Measurements from ENCODE around the gene ASH1L. TPM values are rescaled to one million over a fixed set of nuclear protein-coding genes. Genes with fewer than 3 reads are reported as not detected.

ASH1L gene
- total RNA-seq, 1 donor from 2014 or later, result 43.0 TPM

DNA sequence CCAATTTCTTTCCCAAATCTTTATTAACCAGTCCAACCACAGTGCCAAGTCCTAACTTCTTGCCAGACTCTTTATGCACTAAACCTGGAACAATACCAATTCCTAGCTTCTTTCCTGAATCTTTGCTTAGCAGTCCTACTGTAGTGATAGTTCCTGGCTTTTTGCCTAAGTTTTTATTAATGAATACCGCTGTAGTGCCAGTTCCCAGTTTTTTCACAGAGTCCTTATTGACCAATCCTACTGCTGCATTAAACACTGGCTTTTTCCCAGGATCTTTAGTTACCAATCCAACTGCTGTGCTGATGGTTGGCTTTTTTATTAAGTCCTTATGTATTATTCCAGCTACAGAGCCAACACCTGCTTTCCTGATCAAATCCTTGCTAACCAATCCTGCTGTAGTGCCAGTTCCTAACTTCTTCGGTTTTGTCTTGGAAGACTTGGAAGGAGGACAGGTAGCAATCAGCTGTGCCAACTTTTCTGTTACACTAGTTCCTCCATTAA lies 80.8 kb downstream of the ASH1L start:
- peaks cover 2% of the 10 kb centered on the region for H3K9me3 Mint-ChIP-seq (ENCODE audit: unreplicated experiment)
- no peaks in the 10 kb centered on the region for H3K27me3 Mint-ChIP-seq (ENCODE audit: unreplicated experiment)
- no peak overlapping the region for H3K27ac Mint-ChIP-seq (ENCODE audit: unreplicated experiment)
- H3K36me3 Mint-ChIP-seq (ENCODE audit: unreplicated experiment), result no peaks in the 10 kb centered on the region
- no peak overlapping the region for H3K4me3 Mint-ChIP-seq (ENCODE audit: unreplicated experiment)
- no peak for DNase-seq
- TF ChIP-seq, protein P1, sequence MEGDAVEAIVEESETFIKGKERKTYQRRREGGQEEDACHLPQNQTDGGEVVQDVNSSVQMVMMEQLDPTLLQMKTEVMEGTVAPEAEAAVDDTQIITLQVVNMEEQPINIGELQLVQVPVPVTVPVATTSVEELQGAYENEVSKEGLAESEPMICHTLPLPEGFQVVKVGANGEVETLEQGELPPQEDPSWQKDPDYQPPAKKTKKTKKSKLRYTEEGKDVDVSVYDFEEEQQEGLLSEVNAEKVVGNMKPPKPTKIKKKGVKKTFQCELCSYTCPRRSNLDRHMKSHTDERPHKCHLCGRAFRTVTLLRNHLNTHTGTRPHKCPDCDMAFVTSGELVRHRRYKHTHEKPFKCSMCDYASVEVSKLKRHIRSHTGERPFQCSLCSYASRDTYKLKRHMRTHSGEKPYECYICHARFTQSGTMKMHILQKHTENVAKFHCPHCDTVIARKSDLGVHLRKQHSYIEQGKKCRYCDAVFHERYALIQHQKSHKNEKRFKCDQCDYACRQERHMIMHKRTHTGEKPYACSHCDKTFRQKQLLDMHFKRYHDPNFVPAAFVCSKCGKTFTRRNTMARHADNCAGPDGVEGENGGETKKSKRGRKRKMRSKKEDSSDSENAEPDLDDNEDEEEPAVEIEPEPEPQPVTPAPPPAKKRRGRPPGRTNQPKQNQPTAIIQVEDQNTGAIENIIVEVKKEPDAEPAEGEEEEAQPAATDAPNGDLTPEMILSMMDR (IDR thresholded peaks at IDR 0.05; ENCODE audit: partially characterized antibody, unreplicated experiment), result no peak
- no peaks in the 10 kb centered on the region for H3K4me1 Mint-ChIP-seq (ENCODE audit: low read depth, unreplicated experiment)

DNA sequence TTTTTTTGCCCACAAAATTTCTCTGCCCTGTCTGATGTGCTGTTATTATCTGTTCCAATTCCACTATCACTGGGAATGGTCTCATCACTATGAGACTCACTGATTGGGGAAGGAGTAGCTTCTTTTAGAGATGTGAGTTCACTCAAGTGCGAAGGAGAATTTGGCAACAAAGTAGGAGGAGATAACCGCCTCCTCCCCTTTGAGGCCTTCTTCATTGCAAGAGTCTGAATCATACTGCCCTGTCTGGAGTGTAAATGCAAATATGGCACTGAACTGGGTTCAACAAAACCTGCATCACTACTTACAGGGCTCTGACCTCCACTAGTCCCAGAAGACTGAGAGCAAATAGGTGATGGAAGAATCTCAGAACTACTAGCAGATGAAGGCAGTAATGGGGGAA lies 83.4 kb downstream of the ASH1L start:
- Mint-ChIP-seq H3K4me1 (ENCODE audit: low read depth, unreplicated experiment) (peaks cover 2% of the 10 kb centered on the region), H3K27ac (ENCODE audit: unreplicated experiment) (peak overlapping the region; percentile 2), H3K9me3 (ENCODE audit: unreplicated experiment) (peaks cover 6% of the 10 kb centered on the region), H3K36me3 (ENCODE audit: unreplicated experiment) (no peaks in the 10 kb centered on the region), H3K4me3 (ENCODE audit: unreplicated experiment) (no peak overlapping the region), H3K27me3 (ENCODE audit: unreplicated experiment) (no peaks in the 10 kb centered on the region)
- DNase-seq, result no peak
- TF ChIP-seq, protein P1 (IDR thresholded peaks at IDR 0.05; ENCODE audit: partially characterized antibody, unreplicated experiment), result no peak

DNA sequence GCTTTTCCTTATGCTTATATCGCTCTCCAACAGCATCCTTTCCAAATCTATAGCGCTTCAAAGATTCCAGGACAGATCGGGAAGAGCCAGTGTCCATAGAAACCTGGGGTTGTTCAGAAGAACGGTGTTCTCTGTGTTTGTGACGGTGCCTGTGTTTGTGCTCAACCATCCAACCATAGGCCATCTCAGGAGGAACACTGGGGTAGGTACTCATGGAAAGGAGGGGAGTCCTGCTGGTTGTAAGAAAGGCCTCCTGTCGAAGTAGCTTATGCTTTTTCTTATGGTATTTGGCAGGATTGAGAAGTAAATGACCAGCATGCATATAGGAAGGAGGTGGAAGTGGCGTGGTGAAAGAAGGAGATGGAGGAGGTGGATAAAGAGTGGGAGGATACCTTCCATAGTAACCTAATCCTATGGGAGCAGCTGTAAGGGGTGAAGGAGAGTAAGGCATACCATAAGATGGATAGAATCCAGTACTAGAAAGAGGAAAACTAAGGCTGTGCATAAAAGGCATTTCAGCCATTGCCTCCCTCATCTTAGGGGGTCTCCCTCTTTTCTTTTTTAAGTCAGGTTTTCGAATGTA lies 84.2 kb downstream of the ASH1L start:
- Mint-ChIP-seq H3K4me3 (ENCODE audit: unreplicated experiment) (no peak overlapping the region), H3K4me1 (ENCODE audit: low read depth, unreplicated experiment) (peaks cover 2% of the 10 kb centered on the region), H3K27ac (ENCODE audit: unreplicated experiment) (no peak overlapping the region), H3K27me3 (ENCODE audit: unreplicated experiment) (no peaks in the 10 kb centered on the region), H3K9me3 (ENCODE audit: unreplicated experiment) (peaks cover 6% of the 10 kb centered on the region), H3K36me3 (ENCODE audit: unreplicated experiment) (no peaks in the 10 kb centered on the region)
- no peak for DNase-seq
- TF ChIP-seq, protein P1 (IDR thresholded peaks at IDR 0.05; ENCODE audit: partially characterized antibody, unreplicated experiment), result no peak

DNA sequence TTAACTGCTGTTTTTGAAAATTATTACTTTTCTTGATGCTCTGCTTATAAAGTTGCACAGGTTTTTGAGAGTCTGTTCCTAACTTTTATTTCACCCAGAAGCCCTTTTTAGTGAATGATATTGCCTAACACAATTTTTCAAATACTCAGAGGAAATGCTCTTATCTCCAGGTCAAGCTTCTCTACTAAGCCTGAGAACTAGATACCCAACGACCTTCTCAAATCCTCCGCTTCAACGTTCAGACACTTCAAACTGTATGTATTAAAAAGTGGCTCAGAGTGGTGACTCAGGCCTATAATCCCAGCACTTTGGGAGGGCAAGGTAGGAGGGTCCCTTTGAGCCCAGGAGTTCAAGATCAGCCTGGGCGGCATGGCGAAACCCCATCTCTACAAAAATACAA lies 88.5 kb downstream of the ASH1L start:
- Mint-ChIP-seq H3K9me3 (ENCODE audit: unreplicated experiment) (peaks cover 10% of the 10 kb centered on the region), H3K27ac (ENCODE audit: unreplicated experiment) (no peak overlapping the region), H3K36me3 (ENCODE audit: unreplicated experiment) (peaks cover 6% of the 10 kb centered on the region), H3K27me3 (ENCODE audit: unreplicated experiment) (no peaks in the 10 kb centered on the region), H3K4me3 (ENCODE audit: unreplicated experiment) (no peak overlapping the region), H3K4me1 (ENCODE audit: low read depth, unreplicated experiment) (peaks cover 2% of the 10 kb centered on the region)
- TF ChIP-seq, protein P1 (IDR thresholded peaks at IDR 0.05; ENCODE audit: partially characterized antibody, unreplicated experiment), result no peak
- DNase-seq, result no peak

DNA sequence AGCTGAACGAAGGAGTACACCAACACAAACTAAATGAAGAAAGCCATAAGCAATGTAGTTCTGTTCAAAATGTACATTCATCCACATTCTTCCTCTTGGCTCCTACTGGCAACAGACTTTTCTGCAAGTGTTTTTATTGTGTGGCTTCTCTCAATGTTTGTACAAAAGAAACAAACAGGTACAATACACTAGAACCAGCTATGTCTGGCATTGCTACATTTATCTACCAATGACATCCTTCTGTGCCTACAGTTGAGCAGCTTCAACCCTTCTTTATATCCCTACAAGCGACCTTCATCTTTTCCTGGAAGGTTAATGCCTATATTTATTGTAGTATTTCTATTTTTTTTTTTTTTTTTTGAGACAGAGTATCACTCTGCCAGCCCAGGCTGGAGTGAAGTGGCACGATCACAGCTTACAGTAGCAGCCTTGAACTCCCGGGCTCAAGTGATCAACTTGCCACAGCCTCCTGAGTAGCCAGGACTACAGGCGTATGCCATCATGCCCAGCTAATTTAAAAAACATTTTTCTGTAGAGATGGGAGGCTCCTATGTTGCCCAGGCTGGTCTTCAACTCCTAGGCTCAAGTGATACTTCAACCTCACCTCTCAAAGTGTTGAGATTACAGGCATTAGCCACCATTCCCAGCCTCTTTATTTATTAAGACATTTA lies 89.3 kb downstream of the ASH1L start:
- no peak overlapping the region for H3K4me3 Mint-ChIP-seq (ENCODE audit: unreplicated experiment)
- H3K27me3 Mint-ChIP-seq (ENCODE audit: unreplicated experiment), result no peaks in the 10 kb centered on the region
- no peak overlapping the region for H3K27ac Mint-ChIP-seq (ENCODE audit: unreplicated experiment)
- peaks cover 10% of the 10 kb centered on the region for H3K9me3 Mint-ChIP-seq (ENCODE audit: unreplicated experiment)
- peaks cover 6% of the 10 kb centered on the region for H3K36me3 Mint-ChIP-seq (ENCODE audit: unreplicated experiment)
- TF ChIP-seq, protein P1 (IDR thresholded peaks at IDR 0.05; ENCODE audit: partially characterized antibody, unreplicated experiment), result no peak
- H3K4me1 Mint-ChIP-seq (ENCODE audit: low read depth, unreplicated experiment), result peaks cover 2% of the 10 kb centered on the region
- no peak for DNase-seq

Measured in glutamatergic neuron (in vitro differentiated cells).